ENCODE results near the gene P2RY11. TPM values are rescaled to one million over a fixed set of nuclear protein-coding genes. Genes with fewer than 3 reads are reported as not detected.

P2RY11 gene
- total RNA-seq, 2 experiments from 2014 or later = 59.0 to 62.1 TPM

DNA sequence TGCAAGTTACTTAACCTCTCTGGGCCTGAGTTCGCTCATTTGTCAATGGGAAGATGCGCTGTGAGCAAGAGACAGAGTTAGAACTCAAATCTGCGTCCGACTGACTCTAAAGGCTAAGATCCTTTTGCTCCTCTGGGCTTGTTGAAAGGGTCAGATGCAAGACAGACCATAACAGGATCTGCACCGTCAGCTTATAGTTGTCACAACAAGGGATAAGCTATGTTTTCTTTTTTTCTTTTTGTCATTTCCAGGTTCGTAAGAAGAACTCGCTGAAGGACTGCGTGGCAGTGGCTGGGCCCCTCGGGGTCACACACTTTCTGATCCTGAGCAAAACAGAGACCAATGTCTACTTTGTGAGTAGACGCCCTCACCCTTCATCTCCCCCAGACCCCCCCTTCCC is 4.2 kb upstream of the P2RY11 start:
- Mint-ChIP-seq H3K4me3 (peak overlapping the region; percentile 97), H3K27ac (peak overlapping the region; percentile 100), H3K9me3 (no peaks in the 10 kb centered on the region), H3K36me3 (ENCODE audit: low read depth) (peaks cover 53% of the 10 kb centered on the region), H3K27me3 (no peaks in the 10 kb centered on the region), H3K4me1 (ENCODE audit: low read depth) (peaks cover 61% of the 10 kb centered on the region)
- ChIA-PET POLR2A (interaction anchor here (0.7 to 27.0 kb wide), 6 partner anchors 7 to 225 kb away, joined by 3 to 521 read pairs (median 9); partner anchors contain the start of genes ANGPTL6, EIF3G, P2RY11 and PPAN), CTCF (interaction anchor here (0.9 to 5.9 kb wide), 4 partner anchors 10 to 176 kb away, joined by 3 to 43 read pairs (median 8); partner anchors contain the start of gene EIF3G)
- intact Hi-C loops (cut with micrococcal nuclease) = no loop called here
- TF ChIP-seq, protein P1, sequence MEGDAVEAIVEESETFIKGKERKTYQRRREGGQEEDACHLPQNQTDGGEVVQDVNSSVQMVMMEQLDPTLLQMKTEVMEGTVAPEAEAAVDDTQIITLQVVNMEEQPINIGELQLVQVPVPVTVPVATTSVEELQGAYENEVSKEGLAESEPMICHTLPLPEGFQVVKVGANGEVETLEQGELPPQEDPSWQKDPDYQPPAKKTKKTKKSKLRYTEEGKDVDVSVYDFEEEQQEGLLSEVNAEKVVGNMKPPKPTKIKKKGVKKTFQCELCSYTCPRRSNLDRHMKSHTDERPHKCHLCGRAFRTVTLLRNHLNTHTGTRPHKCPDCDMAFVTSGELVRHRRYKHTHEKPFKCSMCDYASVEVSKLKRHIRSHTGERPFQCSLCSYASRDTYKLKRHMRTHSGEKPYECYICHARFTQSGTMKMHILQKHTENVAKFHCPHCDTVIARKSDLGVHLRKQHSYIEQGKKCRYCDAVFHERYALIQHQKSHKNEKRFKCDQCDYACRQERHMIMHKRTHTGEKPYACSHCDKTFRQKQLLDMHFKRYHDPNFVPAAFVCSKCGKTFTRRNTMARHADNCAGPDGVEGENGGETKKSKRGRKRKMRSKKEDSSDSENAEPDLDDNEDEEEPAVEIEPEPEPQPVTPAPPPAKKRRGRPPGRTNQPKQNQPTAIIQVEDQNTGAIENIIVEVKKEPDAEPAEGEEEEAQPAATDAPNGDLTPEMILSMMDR (IDR thresholded peaks at IDR 0.05) = no peak
- DNase-seq (no peak), ATAC-seq (no peak)

DNA sequence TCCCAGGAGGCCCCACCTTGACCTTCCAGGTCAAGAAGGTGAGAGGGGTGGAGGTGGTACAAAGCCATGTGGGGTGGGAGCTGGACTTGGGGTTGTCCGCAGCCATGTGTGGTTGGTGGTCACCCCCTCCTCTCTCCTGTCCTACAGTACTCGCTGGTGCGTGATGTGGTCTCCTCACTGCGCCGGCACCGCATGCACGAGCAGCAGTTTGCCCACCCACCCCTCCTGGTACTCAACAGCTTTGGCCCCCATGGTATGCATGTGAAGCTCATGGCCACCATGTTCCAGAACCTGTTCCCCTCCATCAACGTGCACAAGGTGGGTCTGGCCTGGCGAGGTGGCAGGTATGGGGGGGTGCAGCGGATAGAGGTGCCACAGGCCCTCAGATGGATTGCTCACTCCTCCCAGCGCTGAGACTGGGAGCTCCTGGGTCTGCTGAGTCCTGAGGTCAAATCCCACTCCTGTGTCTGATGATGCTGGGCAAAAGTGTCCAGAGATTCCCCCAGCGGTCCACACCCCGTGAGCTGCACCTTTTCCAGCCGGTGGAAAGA is 3.6 kb upstream of the P2RY11 start:
- H3K9me3 Mint-ChIP-seq = no peaks in the 10 kb centered on the region
- DNase-seq = no peak
- H3K27me3 Mint-ChIP-seq = no peaks in the 10 kb centered on the region
- intact Hi-C loops (cut with micrococcal nuclease) = no loop called here
- H3K4me1 Mint-ChIP-seq (ENCODE audit: low read depth) = peaks cover 61% of the 10 kb centered on the region
- POLR2A ChIA-PET = interaction anchor here (0.7 to 27.0 kb wide), 8 partner anchors 7 to 296 kb away, joined by 3 to 521 read pairs (median 4); partner anchors contain the start of genes ANGPTL6, EIF3G, P2RY11 and PPAN
- peaks cover 58% of the 10 kb centered on the region for H3K36me3 Mint-ChIP-seq (ENCODE audit: low read depth)
- TF ChIP-seq, protein P1 (IDR thresholded peaks at IDR 0.05) = no peak
- H3K4me3 Mint-ChIP-seq = peak overlapping the region; percentile 97
- H3K27ac Mint-ChIP-seq = peak overlapping the region; percentile 100
- ATAC-seq = no peak
- CTCF ChIA-PET = interaction anchor here (0.9 to 5.9 kb wide), 4 partner anchors 10 to 175 kb away, joined by 3 to 43 read pairs (median 8); partner anchors contain the start of gene EIF3G

DNA sequence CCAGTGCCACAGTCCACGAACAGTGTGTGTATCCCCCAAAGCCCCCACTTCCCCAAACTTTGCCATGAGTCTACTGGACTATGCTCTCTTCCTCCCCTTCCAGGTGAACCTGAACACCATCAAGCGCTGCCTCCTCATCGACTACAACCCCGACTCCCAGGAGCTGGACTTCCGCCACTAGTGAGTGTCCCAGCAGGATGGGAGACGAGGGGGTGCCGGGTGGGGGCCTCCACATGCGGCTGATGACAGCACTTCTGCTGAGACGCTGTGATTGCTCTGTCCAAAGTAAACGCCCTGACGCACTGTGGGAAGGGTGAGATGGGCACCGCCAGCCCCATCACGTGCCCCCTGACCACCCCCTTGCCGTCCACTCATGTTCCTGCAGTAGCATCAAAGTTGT is 2.0 kb upstream of the P2RY11 start:
- Mint-ChIP-seq H3K36me3 (ENCODE audit: low read depth) (peaks cover 65% of the 10 kb centered on the region), H3K27ac (peak overlapping the region; percentile 97), H3K9me3 (no peaks in the 10 kb centered on the region), H3K4me3 (peak overlapping the region; percentile 97), H3K27me3 (no peaks in the 10 kb centered on the region), H3K4me1 (ENCODE audit: low read depth) (peaks cover 63% of the 10 kb centered on the region)
- ChIA-PET CTCF (interaction anchor here (0.6 to 5.9 kb wide), 5 partner anchors 12 to 282 kb away, joined by 3 to 43 read pairs (median 3); no protein-coding TSS in a partner anchor), POLR2A (interaction anchor here (1.6 to 27.0 kb wide), 4 partner anchors 5 to 84 kb away, joined by 3 to 521 read pairs (median 263); partner anchors contain the start of genes ANGPTL6, EIF3G, P2RY11 and PPAN)
- TF ChIP-seq, protein P1 (IDR thresholded peaks at IDR 0.05) = no peak
- DNase-seq = no peak
- intact Hi-C loops (cut with micrococcal nuclease) = no loop called here
- no peak for ATAC-seq

DNA sequence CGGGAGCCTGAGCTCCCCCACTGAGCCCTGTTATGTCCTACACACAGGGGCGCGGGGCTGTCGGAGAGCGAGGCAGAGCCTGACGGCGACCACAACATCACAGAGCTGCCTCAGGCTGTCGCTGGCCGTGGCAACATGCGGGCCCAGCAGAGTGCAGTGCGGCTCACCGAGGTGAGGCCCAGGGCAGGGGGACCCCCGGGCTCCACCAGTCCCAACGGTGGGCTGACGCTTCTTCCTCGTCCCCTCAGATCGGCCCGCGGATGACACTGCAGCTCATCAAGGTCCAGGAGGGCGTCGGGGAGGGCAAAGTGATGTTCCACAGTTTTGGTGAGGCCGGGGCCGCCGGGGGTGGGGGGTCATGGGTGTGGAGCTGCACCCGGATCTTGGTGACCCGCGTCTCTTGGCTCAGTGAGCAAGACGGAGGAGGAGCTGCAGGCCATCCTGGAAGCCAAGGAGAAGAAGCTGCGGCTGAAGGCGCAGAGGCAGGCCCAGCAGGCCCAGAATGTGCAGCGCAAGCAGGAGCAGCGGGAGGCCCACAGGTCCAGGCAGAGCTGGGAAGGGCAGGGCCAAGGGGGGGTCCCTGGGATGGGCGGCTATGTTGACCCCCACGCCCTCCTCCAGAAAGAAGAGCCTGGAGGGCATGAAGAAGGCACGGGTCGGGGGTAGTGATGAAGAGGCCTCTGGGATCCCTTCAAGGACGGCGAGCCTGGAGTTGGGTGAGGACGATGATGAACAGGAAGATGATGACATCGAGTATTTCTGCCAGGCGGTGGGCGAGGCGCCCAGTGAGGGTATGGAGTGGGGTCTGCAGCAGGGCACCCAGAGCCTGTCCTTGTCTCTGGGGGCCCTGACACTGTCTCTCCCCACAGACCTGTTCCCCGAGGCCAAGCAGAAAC is 1.2 kb upstream of the P2RY11 start:
- ChIA-PET CTCF (interaction anchor here (0.6 to 5.9 kb wide), 3 partner anchors 13 to 281 kb away, joined by 3 to 43 read pairs (median 3); no protein-coding TSS in a partner anchor), POLR2A (interaction anchor here (1.6 to 27.0 kb wide), 3 partner anchors 4 to 84 kb away, joined by 3 to 521 read pairs (median 521); partner anchors contain the start of genes ANGPTL6, EIF3G, P2RY11 and PPAN)
- H3K4me3 Mint-ChIP-seq = peak overlapping the region; percentile 97
- H3K9me3 Mint-ChIP-seq = no peaks in the 10 kb centered on the region
- peaks cover 59% of the 10 kb centered on the region for H3K4me1 Mint-ChIP-seq (ENCODE audit: low read depth)
- intact Hi-C loops (cut with micrococcal nuclease) = no loop called here
- no peaks in the 10 kb centered on the region for H3K27me3 Mint-ChIP-seq
- DNase-seq (no peak), ATAC-seq (no peak)
- TF ChIP-seq, protein P1 (IDR thresholded peaks at IDR 0.05) = no peak
- peaks cover 73% of the 10 kb centered on the region for H3K36me3 Mint-ChIP-seq (ENCODE audit: low read depth)
- peak overlapping the region; percentile 97 for H3K27ac Mint-ChIP-seq
